Measurements from ENCODE around the gene OSBPL10. TPM values are rescaled to one million over a fixed set of nuclear protein-coding genes. Genes with fewer than 3 reads are reported as not detected.

The OSBPL10 gene
- total RNA-seq, 1 donor from 2014 or later: 18.8 TPM

- TF ChIP-seq CTCF (IDR thresholded peaks at IDR 0.05): no peak
These were observed 321.8 kb downstream of the OSBPL10 start for GRCh38 chr3:31659246-31659645.

GRCh38 chr3:31654998-31655397, 326.1 kb downstream of the OSBPL10 start:
- H3K4me1 ChIP-seq: no peaks in the 10 kb centered on the region
- TF ChIP-seq CTCF (IDR thresholded peaks at IDR 0.05): no peak
- no peaks in the 10 kb centered on the region for H3K36me3 ChIP-seq
- no peak overlapping the region for H3K27ac ChIP-seq
- H3K9me3 ChIP-seq: peaks cover 66% of the 10 kb centered on the region
- DNase-seq: no peak
- intact Hi-C loops (cut with DNase I): no loop called here
- no peak overlapping the region for H3K4me3 ChIP-seq
- ATAC-seq: no peak
- no peaks in the 10 kb centered on the region for H3K27me3 ChIP-seq (ENCODE audit: low read depth)

More at GRCh38 chr3:31659246-31659645, 321.8 kb downstream of the OSBPL10 start:
- Histone ChIP-seq H3K4me3 (no peak overlapping the region), H3K27ac (no peak overlapping the region), H3K4me1 (peaks cover 4% of the 10 kb centered on the region), H3K36me3 (no peaks in the 10 kb centered on the region), H3K27me3 (ENCODE audit: low read depth) (no peaks in the 10 kb centered on the region), H3K9me3 (peaks cover 26% of the 10 kb centered on the region)
- ATAC-seq: no peak
- DNase-seq: no peak
- intact Hi-C loops (cut with DNase I): no loop called here

- Histone ChIP-seq H3K27ac (no peak overlapping the region), H3K4me1 (no peaks in the 10 kb centered on the region), H3K36me3 (no peaks in the 10 kb centered on the region), H3K9me3 (peaks cover 78% of the 10 kb centered on the region), H3K4me3 (no peak overlapping the region), H3K27me3 (ENCODE audit: low read depth) (no peaks in the 10 kb centered on the region)
- no peak for TF ChIP-seq CTCF (IDR thresholded peaks at IDR 0.05)
- DNase-seq: no peak
- ATAC-seq: no peak
- intact Hi-C loops (cut with DNase I): no loop called here
These were observed 327.6 kb downstream of the OSBPL10 start for GRCh38 chr3:31653464-31653863.

GRCh38 chr3:31652296-31652695, 328.8 kb downstream of the OSBPL10 start:
- ATAC-seq (no peak), DNase-seq (no peak)
- Histone ChIP-seq H3K27me3 (ENCODE audit: low read depth) (no peaks in the 10 kb centered on the region), H3K4me1 (no peaks in the 10 kb centered on the region), H3K36me3 (peaks cover 10% of the 10 kb centered on the region), H3K27ac (no peak overlapping the region), H3K4me3 (no peak overlapping the region), H3K9me3 (peaks cover 78% of the 10 kb centered on the region)
- intact Hi-C loops (cut with DNase I): no loop called here
- no peak for TF ChIP-seq CTCF (IDR thresholded peaks at IDR 0.05)

GRCh38 chr3:31648286-31648968, 332.6 kb downstream of the OSBPL10 start:
- intact Hi-C loops (cut with DNase I): no loop called here
- Histone ChIP-seq H3K4me1 (no peaks in the 10 kb centered on the region), H3K27ac (no peak overlapping the region), H3K27me3 (ENCODE audit: low read depth) (no peaks in the 10 kb centered on the region), H3K4me3 (no peak overlapping the region), H3K9me3 (peaks cover 44% of the 10 kb centered on the region), H3K36me3 (peaks cover 10% of the 10 kb centered on the region)
- TF ChIP-seq CTCF (IDR thresholded peaks at IDR 0.05): no peak
- ATAC-seq (no peak), DNase-seq (no peak)

Data from lower lobe of right lung (tissue), 2 donors.